HL-60 (cell line): Measurements from ENCODE around the gene HSP90B1.

Source experiments
- GABPA ChIP-seq: IDR thresholded peaks from 2 replicates; pipeline ENCODE4 v1.6.1; 2012; ENCODE audit warnings: low read depth
- TF ChIP-seq, protein P1 (sequence below): IDR thresholded peaks from 2 replicates; pipeline ENCODE4 v1.6.1; 2012; ENCODE audit warnings: low read depth; ENCODE audit not compliant: insufficient replicate concordance
- TF ChIP-seq, protein P2 (sequence below): IDR thresholded peaks from one replicate; pipeline ENCODE4 v1.5.1; 2011; ENCODE audit warnings: low read length, control low read depth, inconsistent platforms; ENCODE audit not compliant: insufficient read depth

DNA sequence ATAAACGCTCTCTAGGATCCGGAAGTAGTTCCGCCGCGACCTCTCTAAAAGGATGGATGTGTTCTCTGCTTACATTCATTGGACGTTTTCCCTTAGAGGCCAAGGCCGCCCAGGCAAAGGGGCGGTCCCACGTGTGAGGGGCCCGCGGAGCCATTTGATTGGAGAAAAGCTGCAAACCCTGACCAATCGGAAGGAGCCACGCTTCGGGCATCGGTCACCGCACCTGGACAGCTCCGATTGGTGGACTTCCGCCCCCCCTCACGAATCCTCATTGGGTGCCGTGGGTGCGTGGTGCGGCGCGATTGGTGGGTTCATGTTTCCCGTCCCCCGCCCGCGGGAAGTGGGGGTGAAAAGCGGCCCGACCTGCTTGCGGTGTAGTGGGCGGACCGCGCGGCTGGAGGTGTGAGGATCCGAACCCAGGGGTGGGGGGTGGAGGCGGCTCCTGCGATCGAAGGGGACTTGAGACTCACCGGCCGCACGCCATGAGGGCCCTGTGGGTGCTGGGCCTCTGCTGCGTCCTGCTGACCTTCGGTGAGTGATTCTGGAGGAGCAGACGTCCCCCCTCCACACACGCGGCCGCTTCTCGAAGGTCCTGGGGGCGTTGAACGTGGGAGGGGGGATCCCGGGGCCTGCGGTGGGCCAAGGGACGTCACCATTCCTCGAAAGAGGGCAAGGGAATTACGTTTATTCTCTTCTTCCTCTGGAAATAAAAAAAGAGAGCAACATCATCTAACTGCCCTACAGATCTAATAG lies at the start of gene HSP90B1:
- TF ChIP-seq, protein P1, sequence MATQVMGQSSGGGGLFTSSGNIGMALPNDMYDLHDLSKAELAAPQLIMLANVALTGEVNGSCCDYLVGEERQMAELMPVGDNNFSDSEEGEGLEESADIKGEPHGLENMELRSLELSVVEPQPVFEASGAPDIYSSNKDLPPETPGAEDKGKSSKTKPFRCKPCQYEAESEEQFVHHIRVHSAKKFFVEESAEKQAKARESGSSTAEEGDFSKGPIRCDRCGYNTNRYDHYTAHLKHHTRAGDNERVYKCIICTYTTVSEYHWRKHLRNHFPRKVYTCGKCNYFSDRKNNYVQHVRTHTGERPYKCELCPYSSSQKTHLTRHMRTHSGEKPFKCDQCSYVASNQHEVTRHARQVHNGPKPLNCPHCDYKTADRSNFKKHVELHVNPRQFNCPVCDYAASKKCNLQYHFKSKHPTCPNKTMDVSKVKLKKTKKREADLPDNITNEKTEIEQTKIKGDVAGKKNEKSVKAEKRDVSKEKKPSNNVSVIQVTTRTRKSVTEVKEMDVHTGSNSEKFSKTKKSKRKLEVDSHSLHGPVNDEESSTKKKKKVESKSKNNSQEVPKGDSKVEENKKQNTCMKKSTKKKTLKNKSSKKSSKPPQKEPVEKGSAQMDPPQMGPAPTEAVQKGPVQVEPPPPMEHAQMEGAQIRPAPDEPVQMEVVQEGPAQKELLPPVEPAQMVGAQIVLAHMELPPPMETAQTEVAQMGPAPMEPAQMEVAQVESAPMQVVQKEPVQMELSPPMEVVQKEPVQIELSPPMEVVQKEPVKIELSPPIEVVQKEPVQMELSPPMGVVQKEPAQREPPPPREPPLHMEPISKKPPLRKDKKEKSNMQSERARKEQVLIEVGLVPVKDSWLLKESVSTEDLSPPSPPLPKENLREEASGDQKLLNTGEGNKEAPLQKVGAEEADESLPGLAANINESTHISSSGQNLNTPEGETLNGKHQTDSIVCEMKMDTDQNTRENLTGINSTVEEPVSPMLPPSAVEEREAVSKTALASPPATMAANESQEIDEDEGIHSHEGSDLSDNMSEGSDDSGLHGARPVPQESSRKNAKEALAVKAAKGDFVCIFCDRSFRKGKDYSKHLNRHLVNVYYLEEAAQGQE, result no peak
- TF ChIP-seq, protein P2, sequence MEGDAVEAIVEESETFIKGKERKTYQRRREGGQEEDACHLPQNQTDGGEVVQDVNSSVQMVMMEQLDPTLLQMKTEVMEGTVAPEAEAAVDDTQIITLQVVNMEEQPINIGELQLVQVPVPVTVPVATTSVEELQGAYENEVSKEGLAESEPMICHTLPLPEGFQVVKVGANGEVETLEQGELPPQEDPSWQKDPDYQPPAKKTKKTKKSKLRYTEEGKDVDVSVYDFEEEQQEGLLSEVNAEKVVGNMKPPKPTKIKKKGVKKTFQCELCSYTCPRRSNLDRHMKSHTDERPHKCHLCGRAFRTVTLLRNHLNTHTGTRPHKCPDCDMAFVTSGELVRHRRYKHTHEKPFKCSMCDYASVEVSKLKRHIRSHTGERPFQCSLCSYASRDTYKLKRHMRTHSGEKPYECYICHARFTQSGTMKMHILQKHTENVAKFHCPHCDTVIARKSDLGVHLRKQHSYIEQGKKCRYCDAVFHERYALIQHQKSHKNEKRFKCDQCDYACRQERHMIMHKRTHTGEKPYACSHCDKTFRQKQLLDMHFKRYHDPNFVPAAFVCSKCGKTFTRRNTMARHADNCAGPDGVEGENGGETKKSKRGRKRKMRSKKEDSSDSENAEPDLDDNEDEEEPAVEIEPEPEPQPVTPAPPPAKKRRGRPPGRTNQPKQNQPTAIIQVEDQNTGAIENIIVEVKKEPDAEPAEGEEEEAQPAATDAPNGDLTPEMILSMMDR, result no peak
- peak; percentile 86 for TF ChIP-seq GABPA
